ENCODE measurements around the gene CYTIP.

The CYTIP gene

DNA sequence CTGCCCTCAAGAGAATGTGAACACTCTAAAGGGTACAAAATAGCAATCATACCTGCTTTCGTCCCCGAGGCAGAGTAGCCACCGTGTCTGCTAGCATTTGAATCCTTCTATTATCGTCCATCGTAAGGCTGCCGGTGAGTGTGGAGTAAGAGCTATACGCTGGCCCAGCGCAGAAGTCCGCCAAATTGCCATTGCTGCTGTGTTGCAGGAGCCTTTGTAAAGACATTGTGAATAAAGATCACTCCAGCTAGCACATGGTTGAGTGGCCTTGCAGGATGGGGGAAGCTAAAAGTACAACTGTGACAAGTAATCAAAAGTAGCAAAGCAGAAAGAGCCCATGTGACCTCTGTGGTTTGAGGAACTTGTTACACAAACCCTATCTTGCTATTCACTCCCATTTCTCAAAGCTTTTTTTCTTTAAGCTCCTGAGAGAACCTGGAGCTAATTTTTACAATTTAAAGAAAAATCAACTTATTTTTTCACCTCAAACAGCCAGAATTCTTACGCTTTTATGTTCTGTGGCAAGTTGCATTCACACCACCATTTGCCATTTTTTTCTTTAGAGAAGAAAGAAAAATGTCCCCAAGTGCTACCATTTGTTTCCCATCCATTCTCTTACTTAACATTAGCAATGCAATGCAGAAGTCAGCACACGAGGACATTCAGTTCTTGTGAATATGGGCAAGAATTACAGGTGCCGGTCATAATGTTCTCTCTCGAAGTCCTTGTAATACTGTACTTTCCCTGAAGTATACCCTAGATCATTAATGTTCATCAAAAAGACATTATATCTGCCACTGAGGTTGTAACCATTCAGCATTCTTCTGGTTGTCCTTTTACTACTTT, at the start of gene CYTIP:
CYTIP (minus strand) TSS at position 295 of the 846 bp plus-strand sequence; CDS start at position 226, 69 bp downstream.
- DNase-seq: no peak

DNA sequence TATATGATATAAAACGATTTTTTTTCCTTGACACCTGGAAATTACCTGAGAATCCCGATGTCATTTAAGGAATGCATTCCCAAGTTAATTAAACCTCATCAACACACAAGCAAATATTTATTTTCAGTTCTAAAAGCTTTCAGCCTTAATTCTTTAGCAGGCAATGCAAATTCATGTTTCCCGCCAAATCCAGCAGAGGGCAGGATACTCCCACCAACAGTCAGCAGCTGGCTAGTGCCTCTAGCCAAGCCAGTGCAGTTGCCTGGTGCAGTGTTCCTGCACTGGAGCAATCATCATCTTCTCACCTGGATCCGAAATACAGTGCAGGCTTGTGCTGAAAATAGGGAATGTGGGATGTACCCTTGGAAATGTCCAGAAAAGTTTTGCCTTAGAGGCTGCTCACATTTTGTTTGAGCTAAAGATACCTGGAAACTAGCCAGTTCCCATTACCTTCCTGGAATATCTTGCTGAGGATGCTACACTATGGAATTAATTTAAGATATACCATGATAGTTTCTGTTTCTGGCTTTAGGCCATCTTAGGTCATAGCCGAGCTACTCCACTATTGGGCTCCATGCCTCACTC, 48.4 kb upstream of the CYTIP start:
- peak; percentile 62 for DNase-seq

DNA sequence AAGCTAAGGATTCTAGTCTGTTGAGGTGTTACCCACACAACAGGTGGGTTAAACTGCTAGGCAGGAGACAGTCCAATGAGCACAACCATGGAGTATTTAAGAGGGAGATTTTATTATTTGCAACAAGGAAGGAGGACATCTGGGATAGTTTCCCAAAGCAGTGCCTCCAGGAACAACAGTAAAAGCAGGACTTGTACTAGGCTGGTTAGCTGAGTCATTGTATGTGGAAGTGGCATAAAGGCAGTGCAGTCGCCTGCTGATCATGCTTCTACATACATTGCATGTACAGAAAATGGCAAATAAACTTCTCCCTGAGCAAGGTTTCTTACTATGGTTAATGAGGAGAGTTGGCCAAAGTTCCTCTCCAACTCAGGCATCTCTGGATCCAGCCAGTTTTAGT, 46.1 kb upstream of the CYTIP start:
- no peak for DNase-seq

DNA sequence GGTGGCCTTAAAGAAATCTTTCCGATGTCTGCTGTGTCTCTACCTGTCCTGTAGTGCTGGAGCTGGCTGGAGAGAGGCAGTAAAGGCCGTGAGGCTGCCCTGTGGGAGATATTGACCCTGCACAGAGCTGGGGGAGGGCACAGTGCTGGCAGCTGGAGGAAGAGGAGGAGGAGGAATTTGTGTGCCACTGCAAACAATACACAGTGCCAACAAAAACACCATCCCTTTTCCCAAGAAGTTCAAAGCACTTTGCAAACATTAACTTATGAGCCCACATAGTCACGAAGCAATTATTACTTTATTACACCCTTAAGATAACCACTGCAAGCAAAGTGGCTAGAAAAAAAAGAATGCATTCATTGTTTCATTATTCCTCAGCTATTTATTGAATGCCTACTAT, 45.0 kb upstream of the CYTIP start:
- DNase-seq: no peak

DNA sequence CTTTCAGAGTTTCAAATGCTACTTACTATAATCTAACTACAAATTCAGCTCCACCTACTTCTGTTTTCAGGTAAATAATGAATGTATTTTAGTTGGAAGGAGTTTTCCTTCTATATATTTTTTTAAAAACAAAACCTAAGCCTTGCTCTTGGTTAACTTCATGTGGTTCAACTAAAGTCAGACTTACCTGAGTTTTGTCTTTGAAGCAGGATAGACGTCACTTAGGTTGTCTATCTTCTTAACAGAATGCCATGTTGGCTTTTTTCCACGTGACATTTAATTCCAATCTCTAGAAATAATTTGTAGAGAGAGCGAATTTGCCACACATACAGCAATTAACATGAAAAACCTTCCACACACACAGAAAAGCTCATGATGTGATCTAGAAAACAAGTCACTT, 43.9 kb upstream of the CYTIP start:
- no peak for DNase-seq

DNA sequence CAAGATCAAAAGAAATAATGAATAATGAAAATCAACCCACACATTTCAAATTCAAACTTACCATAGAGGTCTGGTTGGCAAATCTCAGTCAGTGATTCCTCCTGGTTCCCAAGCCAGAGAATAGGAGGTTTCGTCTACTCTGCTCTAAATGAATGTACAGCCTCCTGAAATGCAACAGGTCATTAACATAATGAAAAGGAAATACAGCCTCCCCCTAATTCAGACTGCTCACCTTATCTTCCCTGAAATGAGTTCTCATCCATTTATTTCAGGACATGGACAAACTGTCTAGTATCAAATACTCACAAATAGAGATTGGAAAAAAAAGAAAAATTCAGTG, 43.4 kb upstream of the CYTIP start:
- no peak for DNase-seq

DNA sequence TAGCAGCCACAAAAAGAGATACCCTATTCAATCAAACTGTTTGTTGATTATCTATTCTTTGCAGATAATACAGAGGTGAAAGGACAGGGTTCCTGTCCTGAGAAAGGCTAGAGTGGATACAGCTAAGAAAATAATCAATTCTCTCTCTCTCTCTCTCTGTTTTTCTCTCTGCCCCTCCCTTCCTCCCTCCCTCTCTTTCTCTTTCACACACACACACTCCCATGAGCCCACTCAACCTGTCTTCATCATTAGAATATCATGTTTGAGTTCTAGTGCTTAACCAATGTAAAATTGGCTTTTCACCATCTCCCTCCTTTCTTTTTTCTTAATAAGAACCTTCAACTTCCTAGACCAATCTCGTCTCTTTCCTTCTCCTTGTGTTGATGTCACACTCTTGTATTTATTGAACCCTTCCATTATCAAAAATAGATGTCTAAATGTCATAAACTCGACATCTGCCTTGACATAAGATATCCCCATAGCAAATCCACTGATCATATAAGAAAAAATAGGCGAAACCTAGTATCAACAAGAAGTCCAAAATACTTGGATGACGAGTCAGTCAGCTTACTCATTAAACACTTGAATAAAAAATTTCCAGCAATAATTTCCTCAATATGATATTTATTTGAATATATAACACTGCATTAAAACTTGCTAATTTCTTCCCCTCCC, 42.8 kb upstream of the CYTIP start:
- DNase-seq: no peak

DNA sequence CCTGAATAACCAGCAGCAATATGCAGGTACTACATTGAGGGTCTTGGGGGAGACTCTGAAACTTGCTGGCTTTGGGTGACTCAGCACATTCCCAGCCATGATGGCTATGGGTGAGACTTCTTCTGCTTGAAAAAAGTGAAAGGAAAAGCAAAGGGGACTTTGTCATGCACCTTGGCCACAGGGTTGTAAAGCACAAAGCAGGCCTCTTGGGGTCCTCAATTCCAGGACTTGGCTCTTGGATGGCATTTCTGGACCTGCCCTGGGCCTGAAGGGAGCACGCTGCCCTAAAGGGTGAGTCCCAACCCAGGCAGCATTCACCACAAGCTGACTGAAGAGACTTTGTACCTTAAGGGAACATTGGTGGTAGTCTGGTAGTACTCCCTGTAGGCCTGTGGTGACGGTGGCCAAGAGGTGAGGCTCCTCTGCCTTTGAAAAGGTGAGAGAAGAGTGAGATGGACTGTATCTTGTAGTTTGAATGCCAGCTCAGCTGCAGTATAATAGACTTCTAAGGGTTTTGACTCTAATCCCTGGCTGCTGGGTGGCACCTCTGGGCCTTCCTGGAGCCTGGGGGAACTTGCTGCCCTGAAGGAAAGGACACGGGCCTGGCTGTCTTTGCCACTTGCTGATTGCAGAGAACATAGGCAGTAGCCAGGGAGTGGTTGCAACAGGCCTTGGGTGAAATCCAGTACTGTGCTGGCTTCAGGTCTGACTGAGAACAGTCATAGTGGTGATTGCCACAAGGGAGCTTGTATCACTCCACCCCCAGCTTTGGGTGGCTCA, 36.5 kb upstream of the CYTIP start:
- DNase-seq: no peak

DNA sequence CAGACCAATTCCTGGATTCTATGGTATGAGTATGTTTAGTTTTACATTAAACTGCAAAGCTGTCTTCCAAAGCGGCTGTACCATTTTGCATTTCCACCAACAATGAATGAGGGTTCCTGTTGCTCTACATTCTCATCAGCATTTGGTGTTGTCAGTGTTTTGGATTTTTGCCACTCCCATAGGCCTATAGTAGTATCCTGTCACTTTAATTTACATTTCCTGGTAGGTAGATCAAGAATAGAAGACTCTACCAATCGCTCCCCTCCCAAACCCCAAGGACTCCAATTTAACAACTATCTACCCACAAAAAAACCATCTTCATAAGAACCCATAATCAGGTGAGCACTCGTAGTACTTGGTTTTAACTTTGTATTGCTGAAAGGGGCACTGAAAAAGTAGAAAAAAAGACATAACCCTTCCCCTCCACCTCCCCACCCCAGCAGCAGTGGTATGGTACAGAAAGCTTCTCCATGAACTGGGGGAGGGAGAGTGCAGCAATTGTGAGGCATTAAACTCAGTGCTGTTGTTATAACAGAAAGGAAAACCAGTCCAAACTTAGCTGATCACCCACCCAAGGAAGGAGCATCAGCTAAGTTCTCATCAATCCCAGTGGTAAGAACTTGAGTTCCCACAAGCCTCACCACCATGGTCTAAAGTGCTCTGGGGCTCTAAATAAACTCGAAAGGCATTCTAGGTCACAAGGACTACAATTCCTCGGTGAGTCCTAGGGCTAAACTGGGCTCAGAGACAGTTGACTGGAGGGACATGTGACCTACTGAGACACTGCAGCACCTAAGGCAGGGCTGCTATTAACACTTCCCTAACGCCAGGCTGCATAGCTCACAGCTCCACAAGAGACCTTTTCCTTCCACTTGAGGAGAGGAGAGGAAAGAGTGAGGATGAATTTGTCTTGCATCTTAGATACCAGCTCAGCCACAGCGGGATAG, 35.5 kb upstream of the CYTIP start:
- no peak for DNase-seq

DNA sequence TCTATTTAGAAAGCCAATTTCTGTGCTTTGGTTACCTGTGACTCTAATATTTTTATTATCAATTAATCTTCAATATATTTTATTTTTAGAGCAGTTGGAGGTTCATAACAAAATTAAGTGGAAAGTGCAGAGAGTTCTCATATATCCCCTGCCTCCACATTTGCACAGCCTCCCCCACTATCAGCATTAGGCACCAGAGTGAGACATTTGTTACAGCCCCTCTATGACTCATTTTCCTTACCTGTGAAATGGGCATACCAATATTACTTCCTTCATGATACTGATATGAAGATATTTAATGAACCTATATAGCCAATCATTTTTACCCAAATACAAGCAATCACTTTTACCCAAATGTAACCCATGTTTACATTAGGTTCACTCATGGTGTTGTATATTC, 34.0 kb upstream of the CYTIP start:
- no peak for DNase-seq

DNA sequence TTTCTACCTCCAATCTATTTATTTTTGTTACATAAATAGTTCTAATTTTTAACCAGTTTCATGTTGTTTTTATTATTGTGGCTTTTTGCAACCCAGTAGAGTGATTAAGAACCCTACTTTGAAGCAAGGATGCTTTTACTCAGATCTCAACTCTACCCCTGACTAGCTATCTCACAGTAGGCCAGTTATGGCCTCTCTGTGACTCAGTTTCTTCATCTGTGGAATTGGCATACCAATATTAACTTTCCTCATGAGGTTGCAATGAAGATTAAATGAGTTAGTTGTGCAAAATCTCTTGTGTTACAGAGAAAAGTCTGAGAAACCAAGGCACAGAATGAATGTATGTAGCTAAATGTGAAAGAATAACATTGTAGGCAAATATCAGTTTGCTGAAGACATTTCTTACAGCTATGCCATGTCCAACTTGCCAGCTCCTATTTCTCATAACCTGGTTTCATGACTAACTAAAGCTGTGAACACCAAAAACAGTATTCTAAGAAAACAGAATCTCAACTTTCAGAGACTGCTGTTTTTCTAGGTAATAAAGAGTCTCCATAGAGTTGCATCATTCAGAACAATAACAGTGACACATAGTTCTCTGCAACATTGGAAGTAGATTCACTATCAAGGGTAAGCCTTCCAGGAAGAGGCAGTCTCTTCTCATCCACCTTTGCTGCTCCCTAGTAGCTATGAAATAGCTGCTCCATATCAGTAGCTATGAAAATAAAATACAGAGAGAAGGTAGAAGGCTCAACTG, 33.2 kb upstream of the CYTIP start:
- no peak for DNase-seq

DNA sequence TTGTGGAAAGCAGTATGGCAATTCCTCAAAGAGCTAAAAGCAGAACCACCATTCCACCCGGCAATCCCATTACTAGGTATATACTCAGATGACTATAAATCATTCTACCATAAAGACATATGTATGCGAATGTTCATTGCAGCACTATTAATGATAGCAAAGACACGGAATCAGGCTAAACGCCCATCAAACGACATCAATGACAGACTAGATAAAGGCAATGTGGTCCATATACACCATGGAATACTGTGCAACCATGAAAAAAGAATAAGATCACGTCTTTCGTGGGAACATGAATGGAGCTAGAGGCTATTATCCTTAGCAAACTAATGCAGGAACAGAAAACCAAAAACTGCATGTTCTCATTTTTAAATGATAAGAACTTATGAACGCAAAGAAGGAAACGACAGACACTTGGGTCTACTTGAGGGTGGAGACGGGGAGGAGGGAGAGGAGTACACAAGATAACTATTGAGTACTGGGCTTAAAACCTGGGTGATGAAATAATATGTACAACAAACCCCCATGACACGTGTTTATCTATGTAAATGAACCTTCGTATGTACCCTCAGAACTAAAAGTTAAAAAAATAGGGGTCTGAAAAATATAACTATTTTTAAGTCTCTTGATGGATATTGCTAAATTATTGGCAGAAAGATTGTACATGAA, 32.0 kb upstream of the CYTIP start:
- no peak for DNase-seq

DNA sequence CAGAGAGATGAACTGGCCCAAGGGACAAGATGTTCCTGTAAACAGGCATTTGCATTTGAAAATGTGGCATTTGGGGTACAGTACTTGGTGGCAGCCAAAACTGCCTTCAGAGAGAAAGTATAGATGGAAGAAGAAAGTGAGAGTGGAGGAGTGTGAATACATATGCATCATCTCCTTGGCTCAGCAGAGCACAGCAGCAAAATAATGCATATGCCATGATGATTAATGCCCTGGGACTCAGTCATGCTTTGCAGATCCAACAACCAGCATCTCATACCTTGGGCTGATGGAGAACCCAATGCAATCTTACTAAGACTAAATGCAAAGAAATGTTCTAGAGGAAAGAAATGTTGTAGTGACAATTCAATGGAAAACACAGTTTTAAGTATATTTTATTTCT, 29.7 kb upstream of the CYTIP start:
- DNase-seq: no peak

DNA sequence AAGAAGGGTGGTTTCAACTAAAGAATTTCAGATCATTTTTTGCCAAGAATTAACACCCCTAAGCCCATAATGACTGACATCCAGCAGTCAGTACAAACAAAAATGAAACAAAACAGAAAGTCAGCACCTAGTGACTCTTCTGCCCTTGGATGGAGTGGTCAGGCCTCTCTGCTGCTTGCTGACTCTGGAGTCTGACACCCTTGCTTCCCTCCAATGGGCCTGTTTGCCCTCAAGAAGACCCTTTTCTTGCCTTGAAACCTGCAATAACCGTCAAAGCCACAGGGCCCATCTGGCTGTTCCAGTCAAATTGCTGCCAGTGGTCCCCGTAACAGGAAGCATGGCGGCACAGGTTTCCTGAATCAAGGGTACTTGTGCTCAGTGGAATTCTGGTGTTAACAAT, 27.2 kb upstream of the CYTIP start:
- DNase-seq: no peak

DNA sequence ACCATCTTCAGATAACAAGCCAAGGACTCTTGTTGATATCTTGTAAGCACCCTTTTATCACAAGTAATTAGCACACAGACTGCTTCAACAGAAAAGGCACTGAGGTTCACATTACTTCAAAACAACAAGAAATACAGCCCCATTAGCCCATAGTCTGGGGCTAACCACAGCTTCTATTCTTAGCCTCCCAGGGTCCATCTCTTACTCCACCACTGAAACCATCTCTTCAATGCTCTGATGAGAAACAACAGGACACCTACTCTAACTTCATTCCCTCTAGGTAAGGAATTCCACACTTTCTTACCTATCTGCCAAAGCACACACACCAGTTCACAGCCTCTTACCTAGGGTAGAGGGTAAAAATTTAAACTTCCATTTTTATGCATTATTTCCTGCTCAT, 26.4 kb upstream of the CYTIP start:
- no peak for DNase-seq

DNA sequence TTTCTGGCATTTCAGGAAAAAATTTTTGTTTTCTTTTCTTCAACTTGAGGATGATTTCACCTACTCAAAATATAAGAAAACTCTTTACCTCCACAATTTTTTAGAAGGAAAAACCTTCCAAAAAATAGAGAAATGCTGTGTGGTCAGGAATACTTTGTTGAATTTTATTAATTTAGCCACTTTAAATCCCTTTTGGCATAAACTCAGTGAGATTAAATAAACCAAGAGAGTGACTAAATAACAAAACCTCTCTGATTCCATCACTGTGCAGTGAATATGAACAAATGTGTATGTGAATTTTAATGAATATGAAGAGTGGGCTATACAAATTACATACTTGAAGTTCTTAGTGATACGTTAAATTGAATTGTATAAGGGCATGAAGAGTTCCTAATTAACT, 25.8 kb upstream of the CYTIP start:
- no peak for DNase-seq

DNA sequence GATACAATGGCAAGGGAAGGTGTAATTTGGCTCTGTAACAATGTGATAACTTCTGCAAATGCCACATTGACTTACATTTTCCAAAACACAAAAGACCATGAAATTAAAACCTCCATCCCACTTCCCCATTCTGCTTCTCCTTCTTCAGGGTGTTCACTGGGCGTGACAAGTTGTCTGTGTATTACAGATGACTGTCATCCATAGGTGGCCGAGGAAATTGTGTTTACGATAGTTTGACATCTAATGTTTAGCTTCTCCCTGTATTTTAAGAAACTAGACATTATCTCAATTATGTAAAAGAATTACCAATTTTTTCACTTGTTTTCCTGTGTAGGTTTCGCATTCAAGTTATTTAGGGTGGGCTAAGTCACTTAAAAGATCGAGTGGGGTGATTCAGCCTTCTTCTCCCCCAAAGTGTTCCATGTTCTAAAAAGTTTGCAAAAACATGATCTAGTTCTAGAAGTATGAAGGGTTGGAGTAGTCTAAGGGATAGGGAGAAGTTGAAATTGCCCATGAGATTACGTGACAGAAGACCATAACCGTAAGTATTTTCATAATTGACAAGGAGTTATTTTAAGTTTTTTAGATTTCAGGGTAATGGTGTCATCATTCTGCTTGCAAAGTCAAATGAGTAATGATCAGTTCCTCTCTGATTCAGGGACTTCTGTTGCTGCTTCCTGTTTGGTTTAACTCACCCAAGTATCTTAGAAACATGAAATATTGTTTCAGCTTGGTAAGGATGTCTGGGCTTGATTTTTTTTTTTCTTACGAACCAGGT, 25.2 kb upstream of the CYTIP start:
- DNase-seq: no peak

DNA sequence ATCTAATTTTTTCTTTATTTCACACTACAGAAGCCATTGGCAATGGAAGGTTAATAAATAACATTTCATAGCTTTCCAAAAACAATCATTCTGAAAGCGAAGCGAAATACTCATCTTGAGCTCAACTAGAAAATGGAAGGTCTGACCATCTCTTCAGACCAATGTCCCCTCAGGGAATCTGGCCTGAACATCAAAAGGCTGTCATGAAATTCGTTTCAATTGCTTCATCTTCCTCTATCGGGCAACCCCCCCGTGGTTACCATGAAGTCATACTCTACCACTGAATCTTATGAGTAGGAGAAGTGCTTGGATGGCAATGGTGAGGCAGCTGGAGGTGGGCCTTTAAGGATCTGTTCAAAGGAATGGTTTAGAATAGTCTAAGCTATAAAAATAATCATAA, 22.9 kb upstream of the CYTIP start:
- DNase-seq: no peak

DNA sequence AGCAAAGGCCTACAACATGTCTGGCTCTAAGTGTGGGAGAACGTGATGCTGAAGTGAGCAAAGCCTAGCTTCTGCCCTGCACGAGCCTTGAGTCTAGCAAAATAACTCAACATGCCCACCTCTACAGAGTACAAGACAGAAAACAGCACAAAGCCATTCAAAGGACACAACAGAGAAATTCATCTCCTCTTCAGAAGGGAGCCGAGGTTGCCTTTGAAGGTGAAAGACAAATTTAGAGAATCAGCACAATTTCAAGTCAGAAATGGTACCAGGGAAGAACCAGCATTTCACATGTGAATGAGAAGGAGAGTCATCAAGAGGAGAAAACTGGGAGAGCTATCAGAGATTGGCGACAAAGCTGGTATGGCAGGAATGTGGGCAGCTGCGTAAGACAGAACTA, 21.7 kb upstream of the CYTIP start:
- no peak for DNase-seq

DNA sequence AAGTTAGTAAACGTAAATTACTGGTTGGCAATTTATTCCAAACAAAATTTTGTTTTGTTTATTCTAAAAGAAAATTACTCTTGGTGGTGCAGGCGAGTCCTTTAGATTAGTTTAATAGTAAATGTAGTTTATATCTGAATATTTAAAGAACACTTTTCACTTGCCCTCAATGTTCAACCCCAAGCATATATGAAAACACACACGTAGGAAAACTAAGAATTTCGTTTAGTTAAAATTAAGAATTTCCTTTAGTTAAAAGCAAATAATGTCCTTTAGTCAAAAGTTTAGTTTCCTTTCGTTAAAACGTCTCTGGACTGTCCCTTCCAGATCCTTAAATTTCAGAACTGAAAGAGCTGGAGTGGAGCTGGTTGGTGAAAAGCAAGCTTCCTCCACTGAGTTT, 19.1 kb upstream of the CYTIP start:
- no peak for DNase-seq
